ENCODE data around the gene LRRTM4.
"Not testable (repeated sequence)": the region's sequence is repeated elsewhere in the genome, so short reads cannot be mapped to it uniquely, and the experiment has no call there.

LRRTM4 gene

GRCh38 chr2:76829374-76830234, 692.6 kb downstream of the LRRTM4 start:
- Mint-ChIP-seq H3K4me1 (no peaks in the 10 kb centered on the region), H3K9me3 (peaks cover 25% of the 10 kb centered on the region), H3K36me3 (ENCODE audit: insufficient read depth) (no peaks in the 10 kb centered on the region), H3K27ac (ENCODE audit: low read depth) (no peak overlapping the region), H3K27me3 (no peaks in the 10 kb centered on the region), H3K4me3 (no peak overlapping the region)
- ATAC-seq (replicated peaks; ENCODE audit: extremely low read depth, poor library complexity, severe bottlenecking), result no peak
- DNase-seq (ENCODE audit: low spot score in 2 of 2), result no peak

GRCh38 chr2:76826691-76827090, 695.5 kb downstream of the LRRTM4 start:
- no peak for ATAC-seq (replicated peaks; ENCODE audit: extremely low read depth, poor library complexity, severe bottlenecking)
- H3K27ac Mint-ChIP-seq (ENCODE audit: low read depth), result no peak overlapping the region
- no peaks in the 10 kb centered on the region for H3K36me3 Mint-ChIP-seq (ENCODE audit: insufficient read depth)

GRCh38 chr2:76825140-76825970, 696.8 kb downstream of the LRRTM4 start:
- H3K9me3 Mint-ChIP-seq, result peaks cover 23% of the 10 kb centered on the region
- ATAC-seq (replicated peaks; ENCODE audit: extremely low read depth, poor library complexity, severe bottlenecking), result no peak
- H3K27ac Mint-ChIP-seq (ENCODE audit: low read depth), result no peak overlapping the region
- no peak overlapping the region for H3K4me3 Mint-ChIP-seq
- DNase-seq (ENCODE audit: low spot score in 2 of 2), result no peak
- H3K4me1 Mint-ChIP-seq, result no peaks in the 10 kb centered on the region
- no peaks in the 10 kb centered on the region for H3K27me3 Mint-ChIP-seq
- H3K36me3 Mint-ChIP-seq (ENCODE audit: insufficient read depth), result no peaks in the 10 kb centered on the region

More at GRCh38 chr2:76826691-76827090, 695.5 kb downstream of the LRRTM4 start:
- peaks cover 23% of the 10 kb centered on the region for H3K9me3 Mint-ChIP-seq
- no peak for DNase-seq (ENCODE audit: low spot score in 2 of 2)
- H3K4me3 Mint-ChIP-seq, result no peak overlapping the region
- no peaks in the 10 kb centered on the region for H3K4me1 Mint-ChIP-seq
- no peaks in the 10 kb centered on the region for H3K27me3 Mint-ChIP-seq

DNA sequence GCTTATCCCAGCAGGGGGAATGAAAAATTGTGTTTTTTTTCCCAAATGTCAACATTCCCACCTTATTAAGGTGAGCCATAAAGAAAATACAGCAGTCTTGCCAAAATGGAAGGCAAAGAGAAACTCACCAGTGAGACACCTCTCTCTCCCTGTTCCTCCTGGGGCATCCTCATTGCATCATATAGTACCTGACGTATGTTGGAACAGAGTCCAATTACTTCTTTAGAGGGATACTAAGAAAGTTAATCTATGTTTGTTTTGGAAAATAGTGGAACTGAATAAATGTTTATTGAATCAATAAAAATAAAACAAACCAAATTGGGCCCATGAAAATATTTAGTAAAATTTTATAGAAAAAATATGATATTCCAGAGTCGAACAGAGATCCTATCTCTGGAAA, 700.4 kb downstream of the LRRTM4 start:
- DNase-seq (ENCODE audit: low spot score in 2 of 2) (no peak), ATAC-seq (replicated peaks; ENCODE audit: extremely low read depth, poor library complexity, severe bottlenecking) (no peak)
- Mint-ChIP-seq H3K27ac (ENCODE audit: low read depth) (no peak overlapping the region), H3K4me3 (no peak overlapping the region), H3K36me3 (ENCODE audit: insufficient read depth) (no peaks in the 10 kb centered on the region), H3K9me3 (peaks cover 20% of the 10 kb centered on the region), H3K27me3 (no peaks in the 10 kb centered on the region), H3K4me1 (no peaks in the 10 kb centered on the region)

DNA sequence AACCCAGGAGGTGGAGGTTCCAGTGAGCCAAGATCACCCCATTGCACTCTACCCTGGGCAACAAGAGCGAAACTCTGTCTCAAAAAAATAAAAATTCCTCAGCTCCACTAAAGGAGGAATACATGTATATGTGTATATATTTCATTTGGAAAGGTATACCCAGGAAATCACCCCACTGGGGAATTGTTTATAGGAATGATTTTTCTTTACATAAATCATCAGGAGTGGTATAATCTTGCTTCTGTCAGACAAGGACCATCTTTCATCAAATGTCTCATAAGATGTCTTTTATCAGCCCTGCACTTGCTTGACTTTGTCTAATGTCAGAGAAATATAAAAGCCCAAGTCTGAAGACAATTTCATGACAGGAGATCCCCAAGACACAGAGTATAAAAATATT, 709.1 kb downstream of the LRRTM4 start:
- H3K9me3 Mint-ChIP-seq, result peaks cover 31% of the 10 kb centered on the region
- H3K27me3 Mint-ChIP-seq, result no peaks in the 10 kb centered on the region
- H3K4me3 Mint-ChIP-seq, result no peak overlapping the region
- DNase-seq (ENCODE audit: low spot score in 2 of 2), result no peak
- no peaks in the 10 kb centered on the region for H3K36me3 Mint-ChIP-seq (ENCODE audit: insufficient read depth)
- no peak overlapping the region for H3K27ac Mint-ChIP-seq (ENCODE audit: low read depth)
- no peaks in the 10 kb centered on the region for H3K4me1 Mint-ChIP-seq
- ATAC-seq (replicated peaks; ENCODE audit: extremely low read depth, poor library complexity, severe bottlenecking), result no peak

- Mint-ChIP-seq H3K27ac (ENCODE audit: low read depth) (no peak overlapping the region), H3K9me3 (peaks cover 34% of the 10 kb centered on the region), H3K27me3 (no peaks in the 10 kb centered on the region), H3K4me3 (no peak overlapping the region), H3K36me3 (ENCODE audit: insufficient read depth) (no peaks in the 10 kb centered on the region), H3K4me1 (no peaks in the 10 kb centered on the region)
- no peak for DNase-seq (ENCODE audit: low spot score in 2 of 2)
- no peak for ATAC-seq (replicated peaks; ENCODE audit: extremely low read depth, poor library complexity, severe bottlenecking)
Observed at GRCh38 chr2:76812156-76812555, 710.0 kb downstream of the LRRTM4 start.

DNA sequence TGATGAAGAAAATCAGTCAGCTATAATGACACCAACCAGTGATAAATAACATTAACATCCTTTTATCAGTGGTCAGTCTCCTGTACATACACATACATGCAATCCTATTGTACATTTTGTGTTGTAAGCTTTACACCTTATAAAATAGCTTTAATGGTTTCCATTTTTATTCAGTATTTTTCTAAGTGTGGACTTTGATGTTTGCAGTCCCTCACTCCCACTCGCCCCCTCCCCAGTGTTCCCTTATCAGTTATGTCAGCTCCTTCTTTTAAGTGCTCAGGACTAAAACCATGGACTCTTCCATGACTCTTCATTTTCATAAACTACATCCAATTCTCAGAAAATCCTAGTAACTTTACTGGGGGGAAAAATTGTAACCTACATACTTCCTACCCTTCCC, 713.0 kb downstream of the LRRTM4 start:
- H3K27ac Mint-ChIP-seq (ENCODE audit: low read depth), result no peak overlapping the region
- ATAC-seq (replicated peaks; ENCODE audit: extremely low read depth, poor library complexity, severe bottlenecking), result no peak
- H3K36me3 Mint-ChIP-seq (ENCODE audit: insufficient read depth), result no peaks in the 10 kb centered on the region
- peaks cover 34% of the 10 kb centered on the region for H3K9me3 Mint-ChIP-seq
- no peaks in the 10 kb centered on the region for H3K27me3 Mint-ChIP-seq
- H3K4me3 Mint-ChIP-seq, result no peak overlapping the region
- no peak for DNase-seq (ENCODE audit: low spot score in 2 of 2)
- H3K4me1 Mint-ChIP-seq, result no peaks in the 10 kb centered on the region

DNA sequence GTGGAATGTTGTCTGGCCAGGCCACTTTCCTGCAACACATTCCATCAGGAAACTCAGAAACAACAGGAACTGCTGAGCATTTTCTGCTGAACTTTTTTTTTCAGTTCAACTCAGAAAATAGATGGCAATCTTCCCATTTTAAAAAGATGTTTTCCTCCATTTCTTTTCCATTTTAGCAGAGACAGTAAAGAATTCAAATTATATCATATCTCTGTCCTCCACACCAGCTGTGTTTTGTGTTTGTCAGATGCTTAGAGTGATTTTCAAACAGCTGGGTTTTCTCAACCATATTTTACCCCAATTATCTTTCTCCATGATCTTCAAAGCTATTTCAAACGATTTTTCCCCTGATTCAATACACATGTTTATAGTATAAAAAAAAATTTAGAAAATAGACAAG, 713.4 kb downstream of the LRRTM4 start:
- Mint-ChIP-seq H3K4me3 (no peak overlapping the region), H3K4me1 (no peaks in the 10 kb centered on the region), H3K36me3 (ENCODE audit: insufficient read depth) (no peaks in the 10 kb centered on the region), H3K27ac (ENCODE audit: low read depth) (no peak overlapping the region), H3K9me3 (peaks cover 34% of the 10 kb centered on the region), H3K27me3 (no peaks in the 10 kb centered on the region)
- DNase-seq (ENCODE audit: low spot score in 2 of 2), result no peak
- ATAC-seq (replicated peaks; ENCODE audit: extremely low read depth, poor library complexity, severe bottlenecking), result no peak

GRCh38 chr2:76793647-76794334, 728.4 kb downstream of the LRRTM4 start:
- Mint-ChIP-seq H3K4me3 (no peak overlapping the region), H3K4me1 (no peaks in the 10 kb centered on the region), H3K27ac (ENCODE audit: low read depth) (no peak overlapping the region), H3K9me3 (peaks cover 19% of the 10 kb centered on the region), H3K36me3 (ENCODE audit: insufficient read depth) (no peaks in the 10 kb centered on the region), H3K27me3 (no peaks in the 10 kb centered on the region)
- ATAC-seq (replicated peaks; ENCODE audit: extremely low read depth, poor library complexity, severe bottlenecking) (no peak), DNase-seq (ENCODE audit: low spot score in 2 of 2) (no peak)

- H3K36me3 Mint-ChIP-seq (ENCODE audit: insufficient read depth); DNase-seq (ENCODE audit: low spot score in 2 of 2); H3K27me3 Mint-ChIP-seq; H3K27ac Mint-ChIP-seq (ENCODE audit: low read depth); H3K4me3 Mint-ChIP-seq; H3K4me1 Mint-ChIP-seq; ATAC-seq (replicated peaks; ENCODE audit: extremely low read depth, poor library complexity, severe bottlenecking): not testable (repeated sequence)
- peaks cover 14% of the 10 kb centered on the region for H3K9me3 Mint-ChIP-seq
Observed at GRCh38 chr2:76781313-76781712, 740.9 kb downstream of the LRRTM4 start.

- H3K4me1 Mint-ChIP-seq, result no peaks in the 10 kb centered on the region
- ATAC-seq (replicated peaks; ENCODE audit: extremely low read depth, poor library complexity, severe bottlenecking) (no peak), DNase-seq (ENCODE audit: low spot score in 2 of 2) (no peak)
- H3K36me3 Mint-ChIP-seq (ENCODE audit: insufficient read depth), result no peaks in the 10 kb centered on the region
- H3K27me3 Mint-ChIP-seq, result no peaks in the 10 kb centered on the region
- H3K9me3 Mint-ChIP-seq, result peaks cover 22% of the 10 kb centered on the region
- no peak overlapping the region for H3K4me3 Mint-ChIP-seq
- H3K27ac Mint-ChIP-seq (ENCODE audit: low read depth), result no peak overlapping the region
Observed at GRCh38 chr2:76763276-76763675, 758.9 kb downstream of the LRRTM4 start.

DNA sequence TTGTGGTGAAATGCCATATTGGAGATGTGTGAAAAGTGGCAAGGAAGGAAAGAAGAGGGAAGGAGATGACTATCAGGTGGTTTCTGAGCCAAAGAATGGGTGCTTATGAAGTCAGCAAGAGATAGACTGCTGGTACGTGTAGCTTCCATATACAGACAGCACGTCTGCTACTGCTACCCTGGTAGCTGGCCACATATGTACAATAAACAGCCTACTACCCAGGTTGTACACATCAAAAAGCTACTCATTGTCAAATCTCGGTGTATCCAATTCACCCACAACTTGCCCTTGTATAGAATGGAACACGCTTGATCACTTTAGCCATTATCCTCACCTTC, 761.8 kb downstream of the LRRTM4 start:
- Mint-ChIP-seq H3K9me3 (peaks cover 23% of the 10 kb centered on the region), H3K36me3 (ENCODE audit: insufficient read depth) (no peaks in the 10 kb centered on the region), H3K4me1 (no peaks in the 10 kb centered on the region), H3K27ac (ENCODE audit: low read depth) (no peak overlapping the region), H3K4me3 (no peak overlapping the region), H3K27me3 (no peaks in the 10 kb centered on the region)
- DNase-seq (ENCODE audit: low spot score in 2 of 2), result no peak
- ATAC-seq (replicated peaks; ENCODE audit: extremely low read depth, poor library complexity, severe bottlenecking), result no peak
